Kidney (tissue), 14 donors: ENCODE results near the gene PMPCA. TPM values are rescaled to one million over a fixed set of nuclear protein-coding genes. Genes with fewer than 3 reads are reported as not detected.

Experiments used
- DNase-seq, 5 donors: peaks; one replicate each; pipeline ENCODE4 v3.0.0-alpha.2; 2013 to 2020
- FAIRE-seq: peaks from 2 replicates; lab custom pipeline; 2012; peaks lifted over from hg19 to GRCh38; lab: Jason Lieb, UNC
- H3K27ac ChIP-seq, 2 donors: one replicate each; pipeline ENCODE4 v1.7.0; 2013; ENCODE audit warnings: low read depth in 2 of 2, low read length in 2 of 2, inconsistent platforms in 1 of 2
- H3K27me3 ChIP-seq: one replicate; pipeline ENCODE4 v1.7.1; 2013; ENCODE audit warnings: low read length, inconsistent platforms; ENCODE audit not compliant: control insufficient read depth, insufficient read depth
- H3K36me3 ChIP-seq, 3 donors: one replicate each; pipeline versions ENCODE4 v1.7.0 to v1.7.1; 2013; ENCODE audit warnings: low read length in 3 of 3, control low read depth in 1 of 3, inconsistent platforms in 1 of 3; ENCODE audit not compliant: insufficient read depth in 3 of 3, control insufficient read depth in 2 of 3
- H3K4me1 ChIP-seq, 3 donors: one replicate each; pipeline versions ENCODE4 v1.7.0 to v1.7.1; 2013; ENCODE audit warnings: low read length in 3 of 3, inconsistent platforms in 1 of 3, low read depth in 1 of 3; ENCODE audit not compliant: control insufficient read depth in 2 of 3, insufficient read depth in 2 of 3
- H3K4me3 ChIP-seq, 3 donors: one replicate each; pipeline versions ENCODE4 v1.7.0 to v1.8.1; 2013; ENCODE audit warnings: low read length in 3 of 3, control low read depth in 1 of 3, inconsistent platforms in 1 of 3
- H3K9ac ChIP-seq, 3 donors: one replicate each; pipeline versions ENCODE4 v1.7.0 to v1.7.1; 2013; ENCODE audit warnings: low read length in 3 of 3, control low read depth in 1 of 3, inconsistent platforms in 1 of 3
- H3K9me3 ChIP-seq, 3 donors: one replicate each; pipeline versions ENCODE4 v1.7.0 to v1.7.1; 2013; ENCODE audit warnings: low read length in 3 of 3, control low read depth in 1 of 3, inconsistent platforms in 1 of 3; ENCODE audit not compliant: control insufficient read depth in 2 of 3, insufficient read depth in 1 of 3
- CTCF ChIP-seq: IDR thresholded peaks from 3 replicates; pipeline ENCODE4 v1.5.1; 2012; ENCODE audit warnings: mild to moderate bottlenecking, moderate library complexity, borderline replicate concordance; ENCODE audit not compliant: insufficient read depth; ENCODE audit errors: extremely low read depth
- intact Hi-C: fragments of 100-400 bp; cut with DNase I; formaldehyde crosslinking; loops from one replicate; pipeline ENCODE4 v1.11.1; 2022
- polyA plus RNA-seq: library from polyadenylated mRNA; stranded (reverse); fragments of 350-450 nt; fragmentation: Illumina TruSeq; extraction: RNeasy Lipid Tissue Mini Kit (QIAGEN cat#74804); gene quantifications from one replicate; pipeline ENCODE4 v1.2.3, GENCODE V29; 2014; ENCODE audit warnings: low read depth, low replicate concordance; ENCODE audit not compliant: insufficient read depth
- total RNA-seq: library from RNA; stranded (reverse); fragmentation: NEBNext Ultra II Directional; extraction: Animal tissue kit (Norgen Biotek cat#: 25700); gene quantifications from one replicate; pipeline ENCODE4 v1.2.1, GENCODE V29; 2021
- donor health status: control.
- donor health status: control.
- donor health status: control.
- donor health status: control.
- donor health status: control.
- donor health status: DM: yes; HTN: yes; CAD: no.
- donor health status: Normal renal cell carcinoma (clear cell type).

Gene PMPCA
- total and polyA plus RNA-seq, 2 donors from 2014 or later, result 45.6 to 50.1 TPM

- FAIRE-seq (no peak), DNase-seq (peak in 1 of 5 donors; percentile 49)
- Histone ChIP-seq H3K4me3 (no peak overlapping the region), H3K27me3 (no peaks in the 10 kb centered on the region), H3K27ac (no peak overlapping the region), H3K36me3 (no peaks in the 10 kb centered on the region), H3K9me3 (no peaks in the 10 kb centered on the region), H3K4me1 (peaks cover 0 to 14% (median 3%) of the 10 kb centered on the region in 3 donors), H3K9ac (no peak overlapping the region)
- intact Hi-C loops, result no loop called here
- no peak for TF ChIP-seq CTCF
Measured at GRCh38 chr9:136370037-136370436, 40.4 kb upstream of the PMPCA start.

DNA sequence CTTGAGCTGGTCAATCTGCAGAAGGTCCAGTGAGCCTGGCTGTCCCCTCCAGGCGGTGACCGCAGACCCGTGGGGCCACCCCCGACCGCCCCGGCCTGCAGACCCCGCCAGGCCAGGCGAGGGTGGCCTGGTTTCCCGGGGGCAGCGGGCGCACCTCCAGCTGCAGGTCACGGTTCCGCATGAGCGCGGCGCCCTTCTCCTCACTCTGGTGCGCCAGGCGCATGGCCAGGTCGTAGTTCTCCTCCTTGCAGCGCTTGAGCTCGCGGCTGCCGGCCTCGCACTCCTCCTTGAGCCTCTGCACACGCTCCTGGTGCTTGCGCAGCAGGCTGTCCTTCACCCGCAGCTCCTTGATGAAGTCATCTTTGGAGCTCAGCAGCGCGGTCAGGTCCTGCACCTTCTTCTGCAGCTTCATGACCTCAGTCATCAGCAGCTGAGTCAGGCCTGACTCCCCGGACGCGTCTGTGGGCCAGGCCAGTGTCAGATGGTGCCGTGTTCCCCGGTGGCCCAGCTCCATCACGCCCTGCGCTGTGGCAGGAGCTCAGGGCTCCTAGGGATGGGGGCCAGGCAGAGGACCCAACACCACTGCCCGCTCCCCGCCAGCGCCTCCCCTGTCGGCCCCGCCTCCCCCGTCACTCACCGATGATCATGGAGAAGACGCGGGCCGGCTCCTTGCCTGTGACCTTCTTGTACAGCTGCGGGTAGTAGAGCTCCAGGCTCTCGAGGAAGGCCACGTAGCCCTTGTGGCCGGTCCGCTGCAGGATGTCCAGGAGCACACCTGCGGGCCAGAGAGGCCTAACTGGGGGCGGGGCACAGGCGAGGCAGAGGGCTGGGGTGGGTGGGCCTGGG, 39.5 kb upstream of the PMPCA start:
- DNase-seq (peak in 1 of 5 donors; percentile 51), FAIRE-seq (no peak)
- intact Hi-C loops, result no loop called here
- Histone ChIP-seq H3K36me3 (no peaks in the 10 kb centered on the region), H3K9ac (no peak overlapping the region), H3K4me1 (peaks cover 0 to 11% (median 3%) of the 10 kb centered on the region in 3 donors), H3K27ac (no peak overlapping the region), H3K4me3 (no peak overlapping the region), H3K27me3 (no peaks in the 10 kb centered on the region), H3K9me3 (no peaks in the 10 kb centered on the region)
- TF ChIP-seq CTCF, result no peak

- FAIRE-seq, result no peak
- no peak overlapping the region for H3K9ac ChIP-seq
- H3K9me3 ChIP-seq, result no peaks in the 10 kb centered on the region
- peak in 1 of 5 donors; percentile 69 for DNase-seq
- H3K36me3 ChIP-seq, result no peaks in the 10 kb centered on the region
- intact Hi-C loops, result no loop called here
- H3K4me3 ChIP-seq, result no peak overlapping the region
- no peak overlapping the region for H3K27ac ChIP-seq
- no peak for TF ChIP-seq CTCF
- H3K27me3 ChIP-seq, result no peaks in the 10 kb centered on the region
- H3K4me1 ChIP-seq, result peaks cover 0 to 11% (median 3%) of the 10 kb centered on the region in 3 donors
Measured at GRCh38 chr9:136371533-136371880, 39.0 kb upstream of the PMPCA start.
